NOMO-1 treated with DMSO at 0.1 percent for 48 hours (cell line): ENCODE data around the gene SAMMSON.

Experiments
- DNase-seq: peaks from one replicate; lab custom pipeline; 2025; ENCODE audit not compliant: unreplicated experiment; lab: John Stamatoyannopoulos, UW

The SAMMSON gene

DNA sequence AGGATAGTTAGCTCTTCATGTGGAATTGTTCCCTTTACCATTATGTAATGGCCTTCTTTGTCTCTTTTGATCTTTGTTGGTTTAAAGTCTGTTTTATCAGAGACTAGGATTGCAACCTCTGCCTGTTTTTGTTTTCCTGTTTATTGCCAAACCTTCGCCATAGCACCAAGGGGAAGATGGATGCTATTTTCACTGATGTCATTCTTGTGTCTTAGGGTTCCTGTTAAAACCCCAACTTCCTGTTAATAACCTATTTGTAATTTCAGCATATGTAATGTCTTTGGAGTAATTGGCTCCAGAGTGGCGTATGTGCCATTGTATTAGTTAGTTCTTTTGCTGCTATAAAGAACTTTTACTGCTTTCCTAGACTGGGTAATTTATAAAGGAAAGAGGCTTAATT is 10.8 kb downstream of the SAMMSON start:
- no peak for DNase-seq

DNA sequence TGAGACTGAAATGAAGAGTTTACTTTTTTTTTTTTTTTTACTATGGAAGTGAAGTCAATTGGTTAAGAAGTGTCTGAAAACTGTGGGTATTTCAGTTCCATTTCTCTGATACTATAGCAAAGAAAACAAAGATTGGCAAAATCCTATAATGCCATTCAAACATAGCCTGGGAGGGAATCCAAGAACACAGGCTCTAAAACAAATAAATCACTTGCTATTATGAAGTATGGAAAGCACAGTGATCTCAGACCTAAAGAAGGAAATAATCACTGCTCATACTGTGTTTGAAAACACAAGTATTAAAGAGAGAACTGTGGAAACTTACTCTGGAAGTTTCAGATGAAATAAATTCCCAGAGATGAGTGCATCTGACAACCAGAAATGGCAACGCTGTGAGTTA is 12.0 kb downstream of the SAMMSON start:
- no peak for DNase-seq

GRCh38 chr3:70020906-70021660 is 21.6 kb downstream of the SAMMSON start:
- DNase-seq = peak; percentile 49

- DNase-seq = no peak
Measured at GRCh38 chr3:70028361-70028760, 28.8 kb downstream of the SAMMSON start.

GRCh38 chr3:70038693-70039092 is 39.2 kb downstream of the SAMMSON start:
- no peak for DNase-seq

- DNase-seq = no peak
Measured at GRCh38 chr3:70040386-70040785, 40.9 kb downstream of the SAMMSON start.

DNA sequence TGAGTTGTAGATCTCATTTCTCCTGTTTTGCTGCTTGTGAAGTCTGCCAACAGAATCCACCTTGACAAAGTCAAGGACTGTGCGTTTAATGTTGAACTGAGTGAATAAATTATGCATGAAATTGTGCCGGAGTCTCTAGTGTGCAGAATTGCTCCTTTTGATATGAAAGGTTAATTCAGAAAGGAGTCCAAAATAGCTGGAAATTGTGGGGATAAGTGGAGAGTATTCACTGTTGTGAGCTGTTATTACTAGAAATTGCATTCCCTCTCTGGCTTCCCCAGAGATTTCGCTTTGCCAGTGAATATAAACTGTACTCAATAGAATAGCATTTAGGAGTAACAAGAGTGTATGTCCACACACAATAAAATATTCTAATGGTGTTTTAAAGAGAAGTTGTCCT is 43.1 kb downstream of the SAMMSON start:
- DNase-seq = no peak

- DNase-seq = no peak
Measured at GRCh38 chr3:70049761-70050160, 50.2 kb downstream of the SAMMSON start.

DNA sequence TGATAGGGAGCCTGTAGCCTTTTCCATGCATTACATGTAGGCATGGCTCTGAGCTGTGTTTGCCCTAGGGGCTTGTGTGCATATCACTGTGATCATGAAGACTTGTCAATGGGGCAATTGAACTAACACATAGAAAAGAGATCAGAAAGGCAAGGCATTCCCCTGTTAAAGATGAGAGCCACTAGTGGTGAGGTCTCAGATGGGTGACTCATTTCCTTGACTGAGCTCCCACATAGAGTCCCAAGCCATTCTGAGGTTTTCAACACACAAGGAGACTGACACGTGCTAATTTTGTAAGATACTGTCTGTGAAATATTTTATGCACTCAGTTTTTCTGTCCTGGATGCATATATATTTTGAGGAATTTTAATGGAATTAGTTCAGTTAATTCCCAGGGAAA is 53.8 kb downstream of the SAMMSON start:
- peak; percentile 73 for DNase-seq

- no peak for DNase-seq
Measured at GRCh38 chr3:70056081-70056480, 56.5 kb downstream of the SAMMSON start.

GRCh38 chr3:70057426-70057825 is 57.9 kb downstream of the SAMMSON start:
- no peak for DNase-seq

GRCh38 chr3:70061096-70061495 is 61.6 kb downstream of the SAMMSON start:
- DNase-seq = no peak

DNA sequence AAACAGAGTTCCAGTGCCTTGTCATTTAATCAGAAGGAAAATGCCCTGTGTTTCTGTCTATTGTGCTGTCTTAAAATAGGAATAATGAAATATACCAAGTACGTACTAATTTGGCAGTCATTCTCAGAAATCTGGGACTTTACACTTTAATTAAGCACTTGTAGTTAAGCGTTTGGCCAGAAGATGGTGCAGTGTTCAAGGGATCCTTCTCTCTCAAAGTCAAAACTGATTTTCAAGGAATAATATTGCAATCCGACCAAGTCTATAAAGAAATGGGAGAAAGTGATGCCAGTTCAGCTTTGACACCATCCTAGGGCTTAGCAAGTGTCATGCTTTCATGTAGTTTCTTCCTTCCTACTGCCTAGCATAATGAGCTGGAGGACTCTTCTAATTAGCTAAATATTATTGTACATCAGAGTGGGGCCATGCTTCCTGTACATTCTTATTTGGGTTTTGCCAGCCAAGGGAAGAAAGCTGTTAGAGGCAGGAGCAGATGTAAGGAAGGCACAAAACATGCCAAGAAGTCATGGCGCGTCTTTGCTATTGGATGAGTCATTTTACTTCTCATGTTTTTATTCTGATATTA is 64.8 kb downstream of the SAMMSON start:
- peak; percentile 21 for DNase-seq

DNA sequence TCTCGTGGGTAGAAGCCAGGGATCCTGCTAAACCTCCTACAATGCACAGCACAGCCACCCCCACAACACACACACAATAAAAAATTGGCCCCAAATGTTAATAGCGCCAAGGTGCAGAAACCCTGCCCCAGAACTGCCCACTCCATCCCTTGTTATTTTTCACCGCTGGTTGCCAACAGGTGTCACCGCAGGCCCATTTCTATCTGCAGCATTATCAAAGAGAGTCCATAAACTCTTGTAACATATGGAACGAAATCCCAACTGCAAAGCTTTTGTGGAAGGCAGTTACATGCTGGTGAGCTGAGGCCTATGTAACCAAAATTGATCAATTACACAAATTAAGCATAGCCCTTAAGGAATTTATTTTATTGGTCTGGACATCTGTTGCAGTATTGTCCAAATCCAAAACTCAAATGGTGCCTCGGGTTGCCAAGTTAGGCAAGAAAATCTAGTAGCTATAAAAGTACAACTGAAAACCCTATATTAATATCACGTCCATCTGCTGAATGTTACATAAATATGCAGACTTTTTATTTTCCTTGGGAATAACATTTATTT is 66.2 kb downstream of the SAMMSON start:
- DNase-seq = no peak

DNA sequence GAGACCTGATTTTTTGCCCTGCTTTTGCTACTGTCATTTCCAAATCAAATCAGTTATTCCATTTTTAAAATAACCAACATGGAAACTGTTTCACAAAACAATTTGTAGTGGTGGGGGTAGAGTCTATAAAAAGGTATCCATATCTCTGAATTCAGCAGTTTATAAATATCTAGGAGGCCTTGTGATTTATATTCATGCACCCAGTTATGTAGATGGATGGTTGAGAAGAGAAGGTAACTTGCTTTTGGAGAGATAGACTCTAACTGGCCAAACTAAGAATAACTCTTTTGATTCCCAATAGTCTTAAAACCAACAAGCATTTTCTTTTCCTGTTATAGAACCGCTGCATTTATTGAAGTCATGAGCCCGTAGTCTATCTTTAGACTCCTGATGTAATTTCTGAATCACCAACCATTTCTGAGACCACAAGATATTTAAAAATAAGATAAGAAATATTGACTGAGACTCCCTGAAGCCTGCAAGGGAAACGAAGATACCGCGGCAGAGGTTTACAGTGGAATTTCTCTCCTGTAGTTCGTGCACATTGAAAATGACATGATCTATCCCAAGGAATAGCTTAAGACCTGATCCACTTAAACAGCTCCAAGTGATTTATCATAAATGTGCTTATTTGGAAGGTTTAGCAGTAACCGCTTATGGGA is 68.5 kb downstream of the SAMMSON start:
- peak; percentile 58 for DNase-seq

DNA sequence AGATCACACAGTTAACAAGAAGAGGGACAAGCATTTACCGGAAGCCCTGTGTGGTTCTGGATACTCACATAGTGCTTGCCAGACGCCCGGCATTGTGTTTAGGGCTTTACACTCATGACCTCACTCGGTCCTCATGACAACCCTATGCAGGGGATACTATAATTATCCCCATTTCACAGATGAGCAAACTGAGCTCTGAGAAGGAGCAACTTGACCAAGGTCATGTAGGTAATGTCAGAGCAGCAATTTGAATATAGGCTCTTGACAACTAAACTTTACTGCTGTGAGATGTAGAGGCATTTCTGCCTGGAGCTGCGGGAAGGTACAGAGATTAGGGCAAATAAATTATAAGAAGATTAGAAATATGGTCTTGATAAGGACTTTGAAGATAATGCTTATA is 70.0 kb downstream of the SAMMSON start:
- no peak for DNase-seq

- no peak for DNase-seq
Measured at GRCh38 chr3:70071138-70071537, 71.6 kb downstream of the SAMMSON start.

- no peak for DNase-seq
Measured at GRCh38 chr3:70072180-70072579, 72.6 kb downstream of the SAMMSON start.

GRCh38 chr3:70072754-70073153 is 73.2 kb downstream of the SAMMSON start:
- no peak for DNase-seq

DNA sequence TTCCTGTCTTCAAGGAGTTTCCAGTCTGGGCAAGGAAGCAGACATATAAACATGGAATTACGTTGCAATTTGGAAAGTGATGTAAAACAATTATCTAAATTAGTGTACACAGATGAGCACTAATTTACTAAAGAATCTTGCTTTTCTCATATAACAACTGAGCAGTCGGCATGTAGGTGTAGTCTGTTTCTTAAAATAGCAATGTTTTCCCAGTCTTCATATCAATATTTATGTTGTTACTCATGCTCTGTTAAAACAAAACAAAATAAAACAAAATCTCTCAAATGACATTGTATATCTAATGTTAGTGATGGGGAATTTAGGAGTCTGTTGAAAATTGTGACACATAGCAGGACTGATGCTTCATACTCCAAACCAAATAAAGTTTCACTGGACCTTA is 75.6 kb downstream of the SAMMSON start:
- DNase-seq = no peak

- no peak for DNase-seq
Measured at GRCh38 chr3:70076396-70076795, 76.9 kb downstream of the SAMMSON start.

DNA sequence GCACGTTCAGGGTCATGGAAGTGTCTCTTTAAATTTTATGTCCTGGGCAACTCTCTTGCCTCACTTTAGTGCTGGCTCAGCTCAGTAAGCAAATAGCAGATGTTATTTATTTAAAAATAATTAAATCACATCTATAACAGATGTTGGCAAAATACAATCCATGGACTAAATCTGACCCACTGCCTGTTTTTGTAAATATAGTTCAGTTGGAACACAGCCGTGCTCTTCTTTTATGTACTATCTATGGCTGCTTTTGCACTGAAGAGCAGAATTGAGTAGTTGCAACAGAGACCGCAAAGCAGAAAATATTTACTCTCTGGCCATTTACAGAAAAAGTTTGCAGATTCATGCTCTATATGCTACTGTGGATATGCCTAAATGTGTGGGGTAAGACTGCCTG is 79.2 kb downstream of the SAMMSON start:
- DNase-seq = no peak
